GM18858 (cell line): ENCODE data around the gene SH2D6.
"Not testable (repeated sequence)": the region's sequence is repeated elsewhere in the genome, so short reads cannot be mapped to it uniquely, and the experiment has no call there.

Source experiments
- ATAC-seq: cut with Tn5 transposase; IDR thresholded peaks from one replicate; pipeline ENCODE4 v1.9.1; 2021; ENCODE audit not compliant: unreplicated experiment

Gene SH2D6

GRCh38 chr2:85468096-85468703 is 49.7 kb downstream of the SH2D6 start:
- no peak for ATAC-seq

DNA sequence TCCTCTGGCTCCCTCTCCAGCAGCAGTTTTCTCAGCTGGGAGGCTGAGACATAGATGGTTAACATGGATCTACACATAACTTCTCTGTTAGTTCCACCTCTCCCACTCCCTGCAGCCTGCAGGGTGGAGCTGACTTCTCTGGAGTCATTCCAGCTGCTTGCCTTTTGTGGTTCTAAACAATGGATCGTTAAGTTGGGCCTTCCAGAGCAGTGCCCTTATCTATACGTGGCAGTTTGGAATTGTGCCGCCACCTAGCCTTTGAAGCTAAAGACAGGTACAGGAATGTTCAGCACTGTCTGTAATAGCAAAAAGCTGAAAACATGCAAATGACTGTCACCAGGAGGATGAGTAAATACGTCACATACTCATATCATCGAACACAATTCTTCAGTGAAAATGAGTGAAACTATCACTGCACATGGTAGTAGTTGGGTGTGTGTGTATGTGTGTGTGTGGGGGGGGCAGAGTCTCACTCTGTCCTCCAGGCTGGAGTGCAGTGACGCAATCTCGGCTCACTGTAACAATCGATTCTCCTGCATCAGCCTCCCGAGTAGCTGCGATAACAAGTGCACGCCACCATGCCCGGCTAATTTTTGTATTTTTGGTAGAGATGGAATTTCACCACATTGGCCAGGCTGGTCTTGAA is 50.3 kb downstream of the SH2D6 start:
- no peak for ATAC-seq

DNA sequence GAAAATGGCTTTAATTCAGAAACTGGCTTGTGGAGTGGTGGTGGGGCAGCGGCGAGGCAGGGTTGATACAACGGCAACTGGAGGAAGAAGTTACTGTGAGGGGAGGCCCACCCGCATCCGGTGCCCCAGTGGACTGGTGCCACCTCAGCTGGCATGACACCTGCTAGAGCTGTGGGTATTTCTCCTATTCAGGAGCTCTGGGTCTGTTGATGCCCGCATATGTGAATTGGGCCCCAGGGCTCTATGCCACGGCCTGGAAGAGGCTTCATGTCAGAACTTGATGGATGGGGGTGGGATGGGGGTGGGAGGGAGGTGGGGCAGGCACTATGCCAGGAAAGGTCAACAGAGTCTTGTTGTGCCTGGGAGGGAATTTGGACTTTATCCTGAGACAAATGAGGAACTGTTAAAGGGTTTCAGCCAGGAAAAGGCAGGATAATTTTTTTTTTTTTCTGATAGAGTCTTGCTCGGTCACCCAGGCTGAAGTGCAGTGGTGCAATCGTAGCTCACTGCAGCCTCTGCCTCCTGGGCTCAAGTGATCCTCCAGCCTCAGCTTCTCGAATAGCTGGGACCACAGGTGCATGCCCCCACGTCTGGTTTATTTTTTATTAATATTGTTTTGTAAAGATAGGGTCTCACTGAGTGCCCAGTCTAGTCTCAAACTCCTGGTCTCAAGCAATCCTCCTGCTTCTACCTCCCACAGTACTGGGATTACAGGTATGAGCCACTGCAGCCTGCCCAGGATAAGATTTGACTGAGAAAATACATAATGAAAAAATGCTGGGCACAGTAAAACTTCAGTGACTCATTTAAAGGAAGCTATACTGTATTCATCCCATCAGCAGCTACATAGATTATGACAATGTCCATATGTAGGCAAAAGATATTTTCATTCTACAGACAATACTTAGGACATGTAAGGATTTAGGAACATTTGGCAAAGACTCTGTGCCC is 52.6 kb downstream of the SH2D6 start:
- ATAC-seq = no peak

- ATAC-seq = no peak
Measured at GRCh38 chr2:85472261-85472660, 53.7 kb downstream of the SH2D6 start.

- ATAC-seq = no peak
Measured at GRCh38 chr2:85475799-85476490, 57.4 kb downstream of the SH2D6 start.

DNA sequence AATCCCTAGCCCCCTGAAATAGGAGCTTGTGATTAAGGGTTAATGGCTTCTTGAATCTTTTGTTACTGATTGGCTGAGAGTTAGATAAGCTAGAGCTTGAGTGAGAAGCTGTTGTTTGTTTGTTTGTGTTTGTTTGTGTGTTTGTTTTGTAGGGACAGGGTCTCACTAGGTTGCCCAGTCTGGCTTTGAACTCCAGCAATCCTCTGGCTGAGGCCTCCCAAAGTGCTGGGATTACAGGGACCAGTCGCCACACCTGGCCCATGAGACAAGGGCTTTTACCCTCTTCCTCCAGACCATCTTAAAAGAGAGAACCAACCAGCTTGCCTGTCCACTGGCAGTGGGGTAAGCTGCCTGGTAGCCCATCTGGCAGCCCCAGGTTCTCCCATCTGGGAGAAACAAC is 58.1 kb downstream of the SH2D6 start:
- no peak for ATAC-seq

GRCh38 chr2:85477884-85478283 is 59.4 kb downstream of the SH2D6 start:
- ATAC-seq = no peak

GRCh38 chr2:85481818-85482777 is 63.6 kb downstream of the SH2D6 start:
- ATAC-seq = no peak

- not testable (repeated sequence) for ATAC-seq
Measured at GRCh38 chr2:85484615-85485014, 66.1 kb downstream of the SH2D6 start.

GRCh38 chr2:85485815-85486214 is 67.3 kb downstream of the SH2D6 start:
- ATAC-seq = no peak
